ENCODE data around the gene CTXN1.

- TF ChIP-seq EP300 (IDR thresholded peaks at IDR 0.05), result no peak
- TF ChIP-seq CTCF (IDR thresholded peaks at IDR 0.05), result no peak
- TF ChIP-seq POLR2A (IDR thresholded peaks at IDR 0.05), result no peak
- no peak for TF ChIP-seq POLR2AphosphoS5 (IDR thresholded peaks at IDR 0.05)
Observed at GRCh38 chr19:7874897-7875273, 51.0 kb downstream of the CTXN1 start.

Measured in stomach (tissue), 4 donors.